GM12878 (cell line): Measurements from ENCODE around the gene LYL1. TPM values are rescaled to one million over a fixed set of nuclear protein-coding genes. Genes with fewer than 3 reads are reported as not detected.

Source experiments
- ELK1 ChIP-seq: IDR thresholded peaks from 2 replicates; pipeline ENCODE4 v1.6.1; 2012; ENCODE audit warnings: low read depth, low read length, improper control_type of control experiment
- GATAD2B ChIP-seq: fragments of 450-650 bp; conservative IDR thresholded peaks from 2 replicates; pipeline ENCODE4 v1.6.1; 2017; ENCODE audit warnings: low read depth, mild to moderate bottlenecking, moderate library complexity
- MYB ChIP-seq: fragments of 150-350 bp; IDR thresholded peaks from 2 replicates; pipeline ENCODE4 v1.6.1; 2014; ENCODE audit warnings: mild to moderate bottlenecking, low read depth, low read length, borderline replicate concordance
- PAX5 ChIP-seq: IDR thresholded peaks from 2 replicates; pipeline ENCODE4 v1.6.1; 2011; ENCODE audit warnings: low read depth, low read length, borderline replicate concordance
- PML ChIP-seq: IDR thresholded peaks from 2 replicates; pipeline ENCODE4 v1.6.1; 2012; ENCODE audit warnings: low read length, inconsistent platforms
- POLR2AphosphoS5 ChIP-seq: IDR thresholded peaks from 2 replicates; pipeline ENCODE4 v1.6.1; 2011; ENCODE audit warnings: mild to moderate bottlenecking, low read length, inconsistent platforms
- RELB ChIP-seq: fragments of 450-650 bp; IDR thresholded peaks from 2 replicates; pipeline ENCODE4 v1.6.1; 2017; ENCODE audit warnings: low read depth, mild to moderate bottlenecking, moderate library complexity
- TARDBP ChIP-seq: IDR thresholded peaks from 2 replicates; pipeline ENCODE4 v1.6.1; 2016; ENCODE audit warnings: borderline replicate concordance
- WRNIP1 ChIP-seq: IDR thresholded peaks from 2 replicates; pipeline ENCODE4 v1.6.1; 2011; ENCODE audit warnings: low read depth, low read length, improper control_type of control experiment, borderline replicate concordance
- ZNF217 ChIP-seq: fragments of 450-650 bp; IDR thresholded peaks from 2 replicates; pipeline ENCODE4 v1.6.1; 2017; ENCODE audit warnings: antibody characterized with exemption, mild to moderate bottlenecking
- polyA plus RNA-seq, 11 experiments: library from polyadenylated mRNA; depleted of rRNA in 4 of 11; unstranded in 6 of 11; stranded (reverse) in 5 of 11; fragments of >200 nt; fragmentation: Nextera tagmentation in 4 of 11; fragmentation: Illumina TruSeq in 1 of 11; extraction: Ambion mirVana in 4 of 11; extraction: Trizol in 1 of 11; gene quantifications; 1 replicate in 1 of 11; 2 replicates in 10 of 11; pipeline versions ENCODE4 v1.2.1 to v1.2.3, GENCODE V29; 2011 to 2016; ENCODE audit warnings: inconsistent platforms in 2 of 11, missing spikeins in 2 of 11, low read depth in 1 of 11
- total RNA-seq, 4 experiments: library from RNA; depleted of rRNA in 3 of 4; stranded (reverse); fragments of >200 nt in 3 of 4; fragmentation: Illumina TruSeq in 1 of 4; extraction: Trizol in 1 of 4; gene quantifications; 2 replicates each; pipeline versions ENCODE4 v1.2.1 to v1.2.3, GENCODE V29; 2013 to 2021
- TF ChIP-seq, protein P1 (sequence below), 3 experiments: IDR thresholded peaks in 2 of 3; conservative IDR thresholded peaks in 1 of 3; 2 replicates each; pipeline ENCODE4 v1.5.1; 2011; ENCODE audit warnings: low read depth in 3 of 3, low read length in 3 of 3, mild to moderate bottlenecking in 3 of 3, control low read depth in 2 of 3, moderate library complexity in 2 of 3, inconsistent platforms in 1 of 3, mixed read lengths in 1 of 3; ENCODE audit not compliant: control insufficient read depth in 2 of 3, insufficient read depth in 1 of 3; ENCODE audit errors: extremely low read depth in 1 of 3
- TF ChIP-seq, protein P2 (sequence below): fragments of 450-650 bp; IDR thresholded peaks from 2 replicates; pipeline ENCODE4 v1.6.1; 2018; ENCODE audit warnings: mild to moderate bottlenecking, low read depth, moderate library complexity; ENCODE audit not compliant: partially characterized antibody
- TF ChIP-seq, protein P3 (sequence below): fragments of 450-650 bp; formaldehyde crosslinking; IDR thresholded peaks from 2 replicates; pipeline ENCODE4 v1.4.0; 2020; ENCODE audit warnings: mild to moderate bottlenecking, moderate library complexity

LYL1 gene
- total and polyA plus RNA-seq, 10 of the 15 experiments (the other 5 are each of a cell fraction or from before 2014, with no cell fraction given) = 0.10 to 34.8 (median 4.4) TPM

DNA sequence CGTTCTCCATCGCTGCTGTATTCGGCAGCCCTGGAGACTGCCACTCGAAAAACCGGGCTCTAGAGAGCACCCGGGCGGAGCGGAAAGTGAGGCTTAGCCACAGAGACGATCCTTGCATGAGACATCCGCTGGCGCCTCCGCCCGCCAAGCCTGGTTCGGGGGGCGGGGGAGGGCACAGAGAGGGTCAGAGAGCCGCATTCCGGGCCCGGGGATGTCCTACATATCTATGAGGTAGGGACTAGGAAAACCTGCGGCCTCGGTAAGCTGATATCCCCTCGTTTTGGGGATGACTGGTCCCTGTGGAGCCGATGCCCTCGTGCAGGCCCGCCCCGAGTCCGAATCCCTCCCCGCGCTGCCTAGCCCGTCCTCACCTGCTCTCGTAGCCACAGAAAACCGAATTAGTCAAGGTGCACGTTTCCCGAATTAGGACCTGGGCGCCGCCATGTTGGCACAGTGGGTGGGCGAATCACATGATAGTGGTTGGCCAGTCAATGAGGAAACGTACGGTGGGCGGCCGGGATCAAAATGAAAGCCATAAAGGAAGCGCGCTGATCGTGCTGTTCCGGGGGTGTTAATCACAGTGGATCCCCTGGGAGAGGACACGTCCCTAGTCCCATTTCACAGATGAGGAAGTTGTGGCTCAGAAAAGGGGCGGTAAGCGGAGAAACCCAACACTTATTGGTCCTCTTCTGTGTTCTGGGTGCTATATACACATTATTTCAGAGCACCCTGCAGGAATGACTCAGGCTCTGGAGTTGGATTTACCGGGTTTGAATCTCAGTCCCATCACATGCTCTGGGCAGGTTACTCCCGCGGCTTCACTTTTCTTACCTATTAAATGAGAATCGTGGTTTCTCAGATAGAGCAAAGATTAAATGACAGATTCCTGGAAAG lies 13.9 kb upstream of the LYL1 start, which contains the start of gene TRMT1 (continued):
- TF ChIP-seq ELK1 = no peak
- TF ChIP-seq, protein P1, sequence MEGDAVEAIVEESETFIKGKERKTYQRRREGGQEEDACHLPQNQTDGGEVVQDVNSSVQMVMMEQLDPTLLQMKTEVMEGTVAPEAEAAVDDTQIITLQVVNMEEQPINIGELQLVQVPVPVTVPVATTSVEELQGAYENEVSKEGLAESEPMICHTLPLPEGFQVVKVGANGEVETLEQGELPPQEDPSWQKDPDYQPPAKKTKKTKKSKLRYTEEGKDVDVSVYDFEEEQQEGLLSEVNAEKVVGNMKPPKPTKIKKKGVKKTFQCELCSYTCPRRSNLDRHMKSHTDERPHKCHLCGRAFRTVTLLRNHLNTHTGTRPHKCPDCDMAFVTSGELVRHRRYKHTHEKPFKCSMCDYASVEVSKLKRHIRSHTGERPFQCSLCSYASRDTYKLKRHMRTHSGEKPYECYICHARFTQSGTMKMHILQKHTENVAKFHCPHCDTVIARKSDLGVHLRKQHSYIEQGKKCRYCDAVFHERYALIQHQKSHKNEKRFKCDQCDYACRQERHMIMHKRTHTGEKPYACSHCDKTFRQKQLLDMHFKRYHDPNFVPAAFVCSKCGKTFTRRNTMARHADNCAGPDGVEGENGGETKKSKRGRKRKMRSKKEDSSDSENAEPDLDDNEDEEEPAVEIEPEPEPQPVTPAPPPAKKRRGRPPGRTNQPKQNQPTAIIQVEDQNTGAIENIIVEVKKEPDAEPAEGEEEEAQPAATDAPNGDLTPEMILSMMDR (IDR thresholded peaks at IDR 0.05 in 2 of 3, conservative IDR thresholded peaks at IDR 0.05 in 1 of 3; ENCODE audit: control insufficient read depth in 2 of 3, extremely low read depth in 1 of 3, insufficient read depth in 1 of 3, low read depth in 3 of 3, low read length in 3 of 3) = no peak
- no peak for TF ChIP-seq PAX5
- TF ChIP-seq RELB = peak; percentile 100
- TF ChIP-seq, protein P2, sequence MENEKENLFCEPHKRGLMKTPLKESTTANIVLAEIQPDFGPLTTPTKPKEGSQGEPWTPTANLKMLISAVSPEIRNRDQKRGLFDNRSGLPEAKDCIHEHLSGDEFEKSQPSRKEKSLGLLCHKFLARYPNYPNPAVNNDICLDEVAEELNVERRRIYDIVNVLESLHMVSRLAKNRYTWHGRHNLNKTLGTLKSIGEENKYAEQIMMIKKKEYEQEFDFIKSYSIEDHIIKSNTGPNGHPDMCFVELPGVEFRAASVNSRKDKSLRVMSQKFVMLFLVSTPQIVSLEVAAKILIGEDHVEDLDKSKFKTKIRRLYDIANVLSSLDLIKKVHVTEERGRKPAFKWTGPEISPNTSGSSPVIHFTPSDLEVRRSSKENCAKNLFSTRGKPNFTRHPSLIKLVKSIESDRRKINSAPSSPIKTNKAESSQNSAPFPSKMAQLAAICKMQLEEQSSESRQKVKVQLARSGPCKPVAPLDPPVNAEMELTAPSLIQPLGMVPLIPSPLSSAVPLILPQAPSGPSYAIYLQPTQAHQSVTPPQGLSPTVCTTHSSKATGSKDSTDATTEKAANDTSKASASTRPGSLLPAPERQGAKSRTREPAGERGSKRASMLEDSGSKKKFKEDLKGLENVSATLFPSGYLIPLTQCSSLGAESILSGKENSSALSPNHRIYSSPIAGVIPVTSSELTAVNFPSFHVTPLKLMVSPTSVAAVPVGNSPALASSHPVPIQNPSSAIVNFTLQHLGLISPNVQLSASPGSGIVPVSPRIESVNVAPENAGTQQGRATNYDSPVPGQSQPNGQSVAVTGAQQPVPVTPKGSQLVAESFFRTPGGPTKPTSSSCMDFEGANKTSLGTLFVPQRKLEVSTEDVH = peak; percentile 57
- TF ChIP-seq GATAD2B = 0 out of 2 replicates have a peak, but pooled peaks have one; percentile 65
- TF ChIP-seq WRNIP1 = peak; percentile 40; the same call in 1 of the 2 replicates
- TF ChIP-seq TARDBP = peak; percentile 77; the same call in 1 of the 2 replicates
- TF ChIP-seq MYB = no peak
- TF ChIP-seq POLR2AphosphoS5 = 0 out of 2 replicates have a peak, but pooled peaks have one; percentile 35
- TF ChIP-seq, protein P3, sequence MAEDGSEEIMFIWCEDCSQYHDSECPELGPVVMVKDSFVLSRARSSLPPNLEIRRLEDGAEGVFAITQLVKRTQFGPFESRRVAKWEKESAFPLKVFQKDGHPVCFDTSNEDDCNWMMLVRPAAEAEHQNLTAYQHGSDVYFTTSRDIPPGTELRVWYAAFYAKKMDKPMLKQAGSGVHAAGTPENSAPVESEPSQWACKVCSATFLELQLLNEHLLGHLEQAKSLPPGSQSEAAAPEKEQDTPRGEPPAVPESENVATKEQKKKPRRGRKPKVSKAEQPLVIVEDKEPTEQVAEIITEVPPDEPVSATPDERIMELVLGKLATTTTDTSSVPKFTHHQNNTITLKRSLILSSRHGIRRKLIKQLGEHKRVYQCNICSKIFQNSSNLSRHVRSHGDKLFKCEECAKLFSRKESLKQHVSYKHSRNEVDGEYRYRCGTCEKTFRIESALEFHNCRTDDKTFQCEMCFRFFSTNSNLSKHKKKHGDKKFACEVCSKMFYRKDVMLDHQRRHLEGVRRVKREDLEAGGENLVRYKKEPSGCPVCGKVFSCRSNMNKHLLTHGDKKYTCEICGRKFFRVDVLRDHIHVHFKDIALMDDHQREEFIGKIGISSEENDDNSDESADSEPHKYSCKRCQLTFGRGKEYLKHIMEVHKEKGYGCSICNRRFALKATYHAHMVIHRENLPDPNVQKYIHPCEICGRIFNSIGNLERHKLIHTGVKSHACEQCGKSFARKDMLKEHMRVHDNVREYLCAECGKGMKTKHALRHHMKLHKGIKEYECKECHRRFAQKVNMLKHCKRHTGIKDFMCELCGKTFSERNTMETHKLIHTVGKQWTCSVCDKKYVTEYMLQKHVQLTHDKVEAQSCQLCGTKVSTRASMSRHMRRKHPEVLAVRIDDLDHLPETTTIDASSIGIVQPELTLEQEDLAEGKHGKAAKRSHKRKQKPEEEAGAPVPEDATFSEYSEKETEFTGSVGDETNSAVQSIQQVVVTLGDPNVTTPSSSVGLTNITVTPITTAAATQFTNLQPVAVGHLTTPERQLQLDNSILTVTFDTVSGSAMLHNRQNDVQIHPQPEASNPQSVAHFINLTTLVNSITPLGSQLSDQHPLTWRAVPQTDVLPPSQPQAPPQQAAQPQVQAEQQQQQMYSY = no peak
- peak; percentile 78; the same call in 1 of the 2 replicates for TF ChIP-seq PML
- peak; percentile 98 for TF ChIP-seq ZNF217
